HG02610 (cell line): ENCODE data around the gene VOPP1.
"Not testable (repeated sequence)": the region's sequence is repeated elsewhere in the genome, so short reads cannot be mapped to it uniquely, and the experiment has no call there.

Experiments used
- ATAC-seq: cut with Tn5 transposase; IDR thresholded peaks from one replicate; pipeline ENCODE4 v1.9.1; 2021; ENCODE audit warnings: mild to moderate bottlenecking, moderate library complexity; ENCODE audit not compliant: unreplicated experiment

The VOPP1 gene

DNA sequence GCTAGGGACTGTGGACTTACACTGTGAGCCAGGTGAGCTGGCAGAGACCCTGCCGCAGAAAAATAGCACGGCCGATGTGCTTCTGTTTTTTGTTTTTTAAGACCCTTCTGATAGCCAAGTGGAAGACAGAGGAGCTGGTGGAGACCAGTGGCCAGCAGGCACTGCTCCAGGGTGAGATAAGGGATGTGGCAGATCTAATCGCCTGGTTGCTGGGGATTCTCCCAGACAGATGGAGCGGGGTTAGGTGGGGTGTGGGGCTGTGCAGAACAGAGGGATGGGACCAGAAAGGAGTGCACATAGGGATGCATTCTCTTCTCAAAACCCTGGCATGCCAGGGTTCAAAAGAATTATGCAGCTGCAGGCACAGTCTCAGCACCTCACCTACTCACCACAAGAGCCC, 82.2 kb downstream of the VOPP1 start:
- no peak for ATAC-seq

DNA sequence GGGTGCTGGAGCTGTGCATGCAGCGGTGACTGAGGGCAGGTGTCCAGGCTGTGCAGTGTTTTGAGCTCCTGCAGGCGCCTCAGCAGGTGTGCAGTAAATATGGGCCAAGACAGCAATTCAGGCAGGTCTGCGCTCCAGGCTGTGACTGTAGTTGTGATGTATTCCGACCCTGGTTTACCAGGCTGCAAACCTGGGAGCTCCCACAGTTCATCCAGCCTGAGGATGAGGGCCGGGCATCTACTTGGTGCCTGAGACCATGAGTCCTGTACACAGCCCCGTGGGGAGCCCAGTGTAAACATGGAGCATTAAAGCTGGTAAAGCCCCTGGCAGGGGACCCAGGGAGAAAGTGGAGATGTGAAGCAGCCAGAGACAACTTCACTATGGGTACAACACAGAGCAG, 82.8 kb downstream of the VOPP1 start:
- ATAC-seq = no peak

DNA sequence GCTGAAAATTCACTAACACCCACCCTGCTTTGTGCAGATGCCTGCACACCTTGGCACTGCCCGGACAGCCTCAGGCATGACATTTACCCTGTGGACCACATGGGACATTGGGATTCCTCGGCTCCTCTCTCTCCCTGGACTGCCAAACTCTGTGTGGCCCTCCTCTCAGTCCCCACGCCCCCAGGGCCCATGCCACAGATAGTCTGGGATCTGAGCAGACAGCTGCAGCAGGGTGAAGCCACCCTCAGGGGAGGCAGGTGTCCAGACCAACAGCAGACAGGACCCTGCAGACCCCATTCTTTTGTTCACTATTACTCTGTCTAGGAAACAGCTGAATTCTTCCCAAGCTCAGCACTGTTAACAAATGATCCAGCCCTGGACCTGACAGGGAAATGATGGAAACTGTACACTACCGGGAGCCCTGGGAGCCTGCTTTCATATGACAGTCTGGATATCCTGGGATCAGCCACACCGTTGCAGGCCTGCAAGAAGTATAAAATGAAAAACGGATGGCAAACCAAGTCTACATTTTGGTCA, 83.4 kb downstream of the VOPP1 start:
- ATAC-seq = no peak

DNA sequence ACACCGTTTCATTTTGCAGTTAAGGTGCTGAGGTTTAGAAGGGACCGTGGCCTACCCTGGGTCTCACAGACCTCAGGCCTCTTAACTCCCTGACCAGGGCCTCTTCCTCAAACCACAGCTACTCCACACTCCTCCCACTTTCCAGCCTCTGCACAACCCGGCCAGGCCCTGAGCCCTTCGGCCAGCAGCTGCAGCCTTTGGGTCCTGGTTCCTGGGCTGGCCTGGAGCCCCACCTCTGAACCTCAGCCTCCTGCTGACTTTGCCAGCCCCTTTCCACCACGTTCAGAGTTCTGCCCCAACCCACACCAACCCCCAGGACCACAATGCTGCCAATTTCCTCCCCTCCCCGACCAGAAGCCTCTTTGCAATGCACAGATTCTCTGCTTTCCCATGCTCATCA, 84.1 kb downstream of the VOPP1 start:
- ATAC-seq = no peak

DNA sequence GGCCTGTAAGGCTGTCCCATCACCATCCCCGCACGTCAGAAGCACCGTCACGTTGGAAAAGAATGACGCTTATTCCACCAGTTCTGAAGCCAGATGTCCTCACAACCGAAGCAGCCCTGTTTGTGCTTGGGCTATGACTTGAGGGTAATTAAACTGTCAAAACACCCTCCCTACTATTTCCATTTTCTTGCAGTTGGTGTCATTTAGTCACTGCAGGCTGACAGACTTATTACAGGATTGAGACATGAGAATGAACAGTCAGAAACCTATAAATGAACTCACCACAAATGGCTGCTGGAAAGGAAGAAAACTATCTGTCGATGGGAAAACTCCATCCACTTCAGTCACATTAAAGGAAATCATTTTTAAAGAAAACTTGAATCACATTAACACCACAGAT, 85.3 kb downstream of the VOPP1 start:
- ATAC-seq = no peak

DNA sequence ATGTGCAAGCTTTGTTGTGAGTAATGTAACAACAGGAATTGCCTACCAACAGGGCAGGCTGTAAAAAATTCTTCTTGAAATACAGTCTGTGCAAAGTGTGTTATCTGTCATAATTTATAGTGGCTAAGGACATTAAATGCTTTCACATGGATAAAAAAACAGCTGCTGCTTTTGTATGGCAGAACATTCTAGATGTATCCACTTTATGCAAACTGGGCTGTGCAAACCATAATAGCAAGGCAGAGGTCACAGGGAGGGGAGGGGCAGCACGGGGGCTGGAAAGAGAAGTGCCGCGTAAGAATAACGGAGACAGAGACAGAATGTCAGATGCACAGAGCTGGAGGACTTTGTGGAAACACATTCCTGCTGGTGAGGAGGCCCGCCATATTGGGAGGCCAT, 86.1 kb downstream of the VOPP1 start:
- ATAC-seq = no peak

DNA sequence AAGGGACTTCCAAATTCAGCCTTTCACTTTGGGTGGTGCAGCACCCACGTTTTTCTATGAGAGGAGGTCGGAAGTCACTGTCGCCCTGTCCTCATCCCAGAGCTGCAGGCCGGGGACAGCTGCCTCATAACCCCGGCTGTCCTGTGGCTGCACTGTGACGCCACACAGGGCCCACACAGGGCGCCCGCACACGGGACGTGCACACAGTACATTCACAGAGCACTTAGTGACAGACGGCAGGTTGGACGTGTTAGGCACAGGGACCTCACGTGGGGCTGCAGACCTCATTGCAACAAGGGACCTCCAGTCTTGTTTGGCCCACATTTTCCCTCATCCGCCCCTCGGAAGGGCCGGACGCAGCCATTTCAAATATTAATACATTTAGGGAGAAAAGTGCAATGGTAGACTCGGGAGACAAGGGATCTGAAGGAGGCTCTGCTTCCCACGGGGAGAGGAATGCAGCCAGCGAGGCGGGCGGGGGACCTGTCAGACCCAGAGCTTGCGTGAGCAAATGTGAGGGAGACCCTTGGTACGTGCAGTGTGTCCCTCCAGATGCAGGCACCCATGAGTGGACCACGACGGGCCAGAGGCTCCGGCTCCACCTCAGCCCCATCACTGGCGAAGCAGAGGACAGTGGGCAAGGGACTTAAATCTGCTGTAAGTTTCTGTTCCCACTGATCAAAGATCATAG, 86.7 kb downstream of the VOPP1 start:
- ATAC-seq = no peak

DNA sequence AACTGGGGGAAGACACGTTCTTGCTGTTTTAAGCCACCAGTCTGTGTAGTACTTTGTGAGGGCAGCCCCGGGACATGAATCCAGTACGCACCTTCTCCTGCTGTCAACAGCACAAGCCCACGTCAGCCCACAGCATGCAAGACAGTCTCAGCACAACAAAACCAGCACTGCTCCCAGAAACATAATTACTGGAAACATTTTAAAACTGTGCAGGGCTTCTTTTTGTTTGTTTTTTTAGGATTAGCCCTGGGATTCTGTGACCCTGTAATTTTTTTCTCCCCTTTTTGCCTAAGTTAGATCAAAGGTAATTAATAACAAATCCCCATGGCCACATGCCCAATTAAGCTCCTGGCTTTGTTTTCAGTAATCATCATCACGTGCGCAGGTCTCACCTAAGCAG, 87.5 kb downstream of the VOPP1 start:
- ATAC-seq = no peak

DNA sequence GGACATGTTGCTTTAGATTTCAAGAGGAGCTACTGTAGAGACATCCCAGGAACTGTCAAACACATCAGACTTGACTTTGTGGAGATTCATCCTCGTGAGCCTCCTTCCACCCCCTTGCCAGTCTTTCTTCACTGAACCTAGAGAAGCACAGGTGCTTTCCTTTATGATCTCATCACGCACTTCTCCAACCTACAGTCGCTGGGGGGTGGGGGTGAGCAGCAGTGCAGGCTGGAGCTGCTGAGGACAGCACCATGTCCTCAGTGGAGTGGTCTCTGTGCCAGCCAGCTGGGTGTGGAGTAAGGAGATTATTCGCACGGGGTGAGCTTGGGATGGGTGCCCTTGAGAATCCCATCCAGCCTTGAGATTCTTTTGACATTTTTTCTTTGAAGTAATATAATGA, 88.1 kb downstream of the VOPP1 start:
- ATAC-seq = no peak

DNA sequence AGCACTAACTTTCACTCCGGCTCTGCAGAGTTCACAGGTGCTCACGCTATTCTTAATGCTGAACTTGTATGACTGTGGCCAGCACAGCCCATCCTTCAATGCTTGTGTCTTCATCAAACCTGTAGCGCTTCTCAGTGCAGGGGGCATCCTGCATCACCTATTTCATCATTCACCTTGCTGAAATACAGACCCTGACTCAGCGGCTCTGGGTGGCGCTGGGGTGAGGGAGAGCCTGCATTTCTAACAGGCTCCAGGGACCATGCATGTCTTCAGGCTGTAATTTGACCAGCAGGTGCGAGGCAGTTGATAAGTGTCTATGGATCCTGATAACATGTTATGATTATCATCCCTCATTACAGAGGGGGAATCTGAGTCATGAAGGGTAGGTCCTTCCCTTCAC, 89.3 kb downstream of the VOPP1 start:
- ATAC-seq = no peak

DNA sequence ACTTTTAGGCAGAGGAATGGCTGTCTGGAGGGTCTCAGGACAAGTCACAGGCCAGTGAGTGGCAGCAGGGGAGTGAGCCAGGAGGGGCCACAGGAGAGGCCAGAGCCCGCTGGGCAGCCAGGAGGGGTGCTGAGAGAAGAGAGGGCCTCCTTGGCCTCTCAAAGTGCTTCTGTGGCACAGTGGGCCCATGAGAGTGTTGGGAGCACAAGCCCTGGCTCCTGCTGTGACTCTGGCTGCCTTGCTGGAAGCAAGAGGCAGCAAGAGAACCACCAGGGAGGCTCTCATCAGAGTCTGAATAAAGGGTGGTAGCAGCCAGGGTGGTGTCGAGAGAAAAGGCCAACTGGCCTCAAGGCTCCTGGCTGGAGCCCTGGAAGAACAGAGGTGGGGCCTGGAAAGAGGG, 91.1 kb downstream of the VOPP1 start:
- ATAC-seq = no peak

DNA sequence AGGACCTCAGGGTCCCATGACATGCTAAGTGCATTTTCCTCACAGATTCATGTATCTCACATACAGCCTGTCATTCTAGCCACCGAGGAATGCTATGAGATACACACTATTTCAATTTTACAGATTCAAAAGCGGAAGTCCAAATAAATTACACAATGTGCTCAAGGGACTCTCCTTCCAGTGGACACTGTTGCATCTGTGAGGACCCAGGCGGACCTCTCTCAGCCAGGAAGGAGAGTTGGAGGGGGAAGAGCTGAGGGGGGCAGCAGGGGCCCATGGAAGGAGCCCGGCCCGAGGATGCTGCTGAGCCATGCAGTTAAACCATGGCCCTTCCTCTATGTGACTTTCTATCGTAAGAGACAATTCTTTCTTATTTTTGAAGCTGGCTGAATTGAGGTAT, 93.6 kb downstream of the VOPP1 start:
- no peak for ATAC-seq

DNA sequence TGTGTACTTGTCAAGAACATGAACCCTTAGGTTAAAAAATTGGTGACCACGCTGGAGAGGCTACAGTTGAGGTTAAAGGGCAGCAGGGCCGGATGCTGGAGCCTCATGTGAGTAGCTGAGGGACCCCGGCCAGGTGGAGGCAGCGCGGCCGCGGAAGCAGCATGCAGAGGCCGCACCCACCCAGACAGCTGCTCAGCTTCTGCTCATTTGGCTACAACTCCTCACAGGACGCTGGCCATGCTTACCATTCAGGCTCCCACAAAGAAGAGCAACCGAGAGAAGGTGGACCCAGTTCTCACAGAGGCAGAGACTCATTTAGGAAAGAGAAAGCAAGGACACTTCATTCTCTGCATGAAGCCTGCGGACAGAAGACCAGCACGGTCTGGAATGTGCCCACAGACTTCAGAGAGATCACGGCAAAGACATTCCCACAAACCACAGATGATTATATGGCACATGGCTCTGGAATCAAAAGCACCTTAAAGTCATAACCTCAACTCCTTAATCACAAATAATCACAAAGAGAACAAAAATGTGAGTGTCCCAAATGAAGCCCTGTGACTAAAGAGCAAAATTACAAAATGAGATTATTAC, 94.4 kb downstream of the VOPP1 start:
- ATAC-seq = no peak

DNA sequence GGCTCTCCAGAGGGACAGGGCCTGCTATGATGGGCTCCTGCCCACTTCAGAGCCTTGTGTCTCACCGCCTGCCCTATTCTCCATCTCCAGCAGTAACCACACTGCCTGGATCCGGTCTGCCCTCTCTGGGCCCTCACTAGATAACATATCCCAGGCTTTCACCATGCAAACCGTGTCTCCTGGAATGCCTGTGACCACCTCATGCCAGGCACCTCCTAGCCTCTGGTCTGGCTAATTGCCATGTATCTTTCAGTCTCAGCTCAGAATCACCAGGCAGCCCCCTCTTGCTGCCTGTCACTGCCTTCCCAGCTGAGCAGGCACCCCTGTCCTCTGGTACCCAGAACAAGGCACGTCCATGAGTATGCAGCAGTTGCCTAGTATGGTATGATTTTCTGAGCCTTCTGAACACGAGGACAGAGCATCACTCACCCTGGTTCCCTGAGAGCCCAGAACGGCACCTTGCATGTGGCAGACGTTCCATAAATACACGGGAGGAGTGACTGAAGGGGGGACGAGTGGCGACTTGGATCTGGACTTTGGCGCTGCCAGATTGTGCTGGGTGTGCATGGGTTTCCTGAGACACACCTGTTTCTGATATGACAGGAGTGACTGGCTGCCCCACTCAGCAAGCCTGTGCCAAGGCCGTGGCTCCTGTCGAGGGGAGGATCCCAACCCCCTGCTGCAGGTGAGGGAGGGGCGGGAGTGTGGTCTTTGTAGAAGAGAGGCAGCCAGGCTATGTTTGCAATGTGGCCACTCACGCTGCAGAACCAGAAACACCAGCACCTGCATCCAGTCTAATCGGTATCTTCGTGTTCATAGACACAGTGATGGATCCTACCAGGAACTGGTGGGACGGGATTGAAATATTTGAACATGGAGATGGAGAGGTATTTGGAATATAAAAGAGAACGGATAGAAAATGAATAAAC, 95.2 kb downstream of the VOPP1 start:
- no peak for ATAC-seq

DNA sequence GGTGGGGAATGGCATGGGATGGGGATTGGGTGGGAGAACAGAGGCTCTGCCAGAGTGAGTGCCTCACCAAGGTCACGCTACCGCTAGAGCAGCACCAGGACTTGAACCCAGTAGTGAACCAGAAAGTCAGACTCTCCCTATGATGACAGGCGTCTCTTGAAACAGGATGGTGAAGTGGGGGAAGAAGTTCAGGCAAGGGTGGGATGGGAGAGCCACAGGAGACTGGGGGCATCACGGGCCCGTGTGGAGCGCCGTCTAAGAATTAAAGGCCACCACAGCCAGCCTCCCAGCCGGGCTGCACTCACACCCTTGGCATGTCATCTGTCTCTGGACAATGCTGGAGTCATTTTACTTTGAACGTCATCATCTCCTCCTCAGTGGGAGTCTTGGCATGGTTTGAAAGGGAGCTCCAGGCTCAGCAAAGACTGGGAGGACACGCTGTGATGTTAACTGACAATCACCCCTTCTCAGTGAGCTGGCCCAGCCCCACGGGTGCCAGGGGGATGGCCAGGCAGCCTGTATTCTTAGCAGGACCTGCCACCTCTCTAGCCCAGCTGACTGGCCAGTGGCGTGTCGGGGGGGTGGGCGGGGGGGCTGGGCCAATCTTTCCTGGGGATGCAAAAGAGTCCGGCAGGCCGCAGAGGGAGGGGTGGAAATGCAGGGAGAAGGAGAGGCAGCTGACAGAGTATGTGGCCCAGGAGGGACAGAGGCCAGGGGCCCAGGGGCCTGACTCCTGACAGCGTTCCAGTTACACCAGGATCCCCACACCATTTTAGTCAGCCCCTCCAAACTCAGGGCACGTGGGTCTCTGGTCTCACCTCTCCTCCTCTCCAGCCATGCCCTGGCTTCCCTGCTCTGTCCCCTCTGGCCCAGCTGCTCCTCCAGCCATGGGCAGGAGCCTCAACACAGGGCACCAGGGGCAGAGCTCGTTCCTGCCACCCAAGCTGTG, 96.2 kb downstream of the VOPP1 start:
- no peak for ATAC-seq

DNA sequence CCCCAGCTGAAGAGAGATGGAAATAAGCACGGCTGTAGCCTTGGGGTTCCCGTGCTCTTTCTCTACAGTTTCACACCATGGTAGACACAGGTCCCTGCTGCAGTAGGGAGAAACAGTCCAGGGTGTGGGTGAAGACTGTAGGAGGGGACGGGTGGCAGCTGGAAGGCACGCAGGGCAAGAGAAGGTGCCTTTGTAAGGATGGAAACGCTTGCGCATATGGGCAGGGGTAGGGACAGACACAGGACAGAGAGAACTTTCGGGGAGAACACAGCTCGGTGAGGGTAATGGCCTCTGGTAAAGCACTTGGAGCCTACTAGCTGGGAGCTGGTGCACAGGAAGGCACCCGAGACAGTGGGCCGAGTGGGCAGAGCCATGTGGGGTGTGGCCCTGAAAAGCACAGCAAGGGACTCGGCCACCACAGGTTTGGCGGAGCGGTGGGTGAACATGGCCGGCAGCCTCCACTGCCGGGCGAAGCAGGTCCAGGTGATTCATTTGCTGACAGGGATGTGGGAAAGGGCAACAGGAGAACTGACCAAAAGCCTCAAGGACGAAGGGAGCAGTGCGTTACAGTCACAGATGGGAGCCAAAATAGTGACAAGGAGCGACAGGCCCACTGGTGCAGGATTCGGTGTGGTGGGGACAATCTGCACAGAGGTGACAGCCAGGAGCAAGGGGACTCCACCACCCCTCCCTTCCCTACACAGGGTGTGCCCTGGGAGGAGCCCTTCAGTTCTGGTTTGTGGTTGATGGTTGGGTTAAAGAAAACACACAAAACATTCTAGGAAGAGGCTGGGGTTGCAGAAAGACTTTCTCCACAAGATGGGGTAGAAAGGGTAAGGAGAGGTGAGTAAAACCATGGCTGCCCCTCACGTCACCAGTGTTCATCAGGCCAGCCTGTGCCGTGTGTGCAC, 97.1 kb downstream of the VOPP1 start:
- ATAC-seq = no peak

DNA sequence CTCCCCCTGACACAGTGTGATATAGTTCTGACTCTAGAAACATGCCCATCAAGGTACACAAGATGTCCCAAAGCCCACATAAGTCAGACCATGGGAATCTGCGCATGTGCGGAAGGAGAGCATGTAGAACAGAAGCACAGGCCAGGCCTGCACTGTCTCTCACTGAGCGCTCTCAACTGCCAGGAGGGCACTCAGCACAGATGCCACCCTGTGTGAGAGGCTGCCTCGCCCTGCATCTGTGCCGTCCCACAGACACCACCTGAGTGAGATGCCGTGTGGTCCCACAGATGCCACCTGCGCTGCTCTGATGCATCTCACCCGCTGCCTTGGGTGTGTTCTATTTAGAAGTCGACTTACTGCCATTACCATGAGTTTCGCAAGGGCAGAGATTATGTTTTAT, 98.4 kb downstream of the VOPP1 start:
- ATAC-seq = no peak

DNA sequence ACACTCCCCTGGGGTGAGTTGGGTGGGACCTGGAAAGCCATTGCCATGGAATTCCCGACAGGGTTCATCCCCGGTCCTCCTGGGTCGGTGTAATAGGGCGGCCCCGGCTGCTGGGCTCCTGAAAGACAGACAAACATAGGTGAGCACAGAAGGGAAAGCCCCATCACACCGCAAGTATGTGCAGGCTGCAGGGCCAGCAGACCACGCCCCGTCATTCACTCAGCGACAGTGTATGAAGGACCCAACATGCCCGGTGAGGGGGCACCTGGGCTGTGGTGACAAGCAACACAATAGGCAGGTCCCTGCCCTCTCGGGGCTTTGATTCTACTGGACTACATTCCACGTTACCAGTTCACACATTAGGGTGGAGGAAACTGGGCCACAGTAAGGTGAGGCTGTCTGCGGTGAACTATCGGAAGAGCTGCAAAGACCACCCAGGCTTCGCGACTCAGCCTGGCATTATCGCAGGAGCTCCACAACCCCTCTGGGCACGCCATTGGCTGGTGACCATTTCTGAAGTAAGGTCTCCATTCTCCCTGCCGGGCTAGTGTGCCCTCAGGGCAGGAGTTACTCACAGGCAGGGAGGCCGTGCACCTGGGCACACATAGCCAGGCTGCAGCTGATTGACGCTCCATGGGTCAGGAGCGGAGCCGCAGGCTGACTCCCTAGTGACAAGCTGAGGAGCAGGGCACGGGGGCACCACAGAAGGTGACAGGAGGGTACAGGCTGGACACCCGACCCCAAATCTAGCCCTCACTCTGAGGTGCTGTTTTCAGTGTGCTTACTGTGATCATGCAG, 99.2 kb downstream of the VOPP1 start:
- no peak for ATAC-seq

DNA sequence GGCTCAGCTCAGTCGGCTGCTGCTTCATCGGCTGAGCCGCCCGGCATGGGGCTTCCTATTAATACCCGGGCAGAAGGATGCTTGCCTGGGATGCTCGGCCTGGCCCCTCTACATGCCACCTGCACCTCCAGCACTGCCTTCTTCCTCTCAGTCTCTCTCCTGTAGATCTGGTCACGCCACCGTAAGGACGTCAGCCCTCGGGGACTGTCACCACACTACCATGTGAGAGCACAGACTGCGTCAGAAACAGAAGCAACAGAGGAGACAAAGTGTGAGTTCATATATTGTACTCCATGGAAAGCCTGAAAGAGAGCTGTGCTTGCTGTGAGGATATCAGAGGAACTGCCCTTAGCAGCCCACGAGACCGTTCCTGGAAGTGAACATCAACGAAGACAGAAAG, 99.9 kb downstream of the VOPP1 start:
- ATAC-seq = not testable (repeated sequence)
